HEK293 (cell line): ENCODE data around the gene MGMT.

Source experiments
- CTCF ChIA-PET: fragments of 350-600 bp; formaldehyde crosslinking; extraction: SDS; loops from one replicate; lab custom pipeline; 2021; ENCODE audit warnings: antibody characterized with exemption; lab: Yijun Ruan, JAX
- POLR2A ChIA-PET: fragments of 300-600 bp; formaldehyde crosslinking; extraction: SDS; loops from one replicate; lab custom pipeline; 2020; ENCODE audit warnings: antibody characterized with exemption, inconsistent platforms; lab: Yijun Ruan, JAX
- H3K27ac ChIP-seq: fragments of 200-500 bp; sonication (Bioruptor generic); 2 replicates; pipeline ENCODE4 v1.5.1; 2014; ENCODE audit warnings: low read depth, low read length, control low read depth, inconsistent platforms; ENCODE audit errors: extremely low read depth
- H3K36me3 ChIP-seq, 2 experiments: fragments of 200-500 bp in 1 of 2; sonication (Bioruptor generic) in 1 of 2; 1 replicate in 1 of 2; 2 replicates in 1 of 2; pipeline ENCODE4 v1.5.1; 2014 to 2017; ENCODE audit warnings: inconsistent platforms in 2 of 2, low read length in 2 of 2; ENCODE audit not compliant: control insufficient read depth in 2 of 2, insufficient read depth in 1 of 2
- H3K4me1 ChIP-seq: fragments of 200-500 bp; sonication (Bioruptor generic); 2 replicates; pipeline ENCODE4 v1.5.1; 2014; ENCODE audit warnings: mild to moderate bottlenecking, low read length, inconsistent platforms; ENCODE audit not compliant: control insufficient read depth, insufficient read depth
- H3K4me3 ChIP-seq: 2 replicates; pipeline ENCODE4 v1.5.1; 2011; ENCODE audit warnings: low read depth, mild to moderate bottlenecking, control low read depth, low read length, moderate library complexity
- H3K9me3 ChIP-seq: fragments of 200-500 bp; sonication (Bioruptor generic); 2 replicates; pipeline ENCODE4 v1.5.1; 2014; ENCODE audit warnings: low read depth, low read length, inconsistent platforms; ENCODE audit not compliant: control insufficient read depth, insufficient read depth
- KLF1 ChIP-seq: fragments of 450-650 bp; formaldehyde crosslinking; IDR thresholded peaks from 2 replicates; pipeline ENCODE4 v1.5.1; 2016; ENCODE audit warnings: missing biosample characterization, missing genetic modification characterization
- KLF7 ChIP-seq: fragments of 450-650 bp; formaldehyde crosslinking; IDR thresholded peaks from 2 replicates; pipeline ENCODE4 v1.5.1; 2016; ENCODE audit warnings: missing biosample characterization, missing genetic modification characterization, borderline replicate concordance
- OVOL3 ChIP-seq: fragments of 450-650 bp; formaldehyde crosslinking; IDR thresholded peaks from 2 replicates; pipeline ENCODE4 v1.5.1; 2016; ENCODE audit warnings: missing biosample characterization, missing genetic modification characterization
- SCRT1 ChIP-seq: fragments of 450-650 bp; formaldehyde crosslinking; IDR thresholded peaks from 2 replicates; pipeline ENCODE4 v1.5.1; 2016; ENCODE audit warnings: missing biosample characterization, missing genetic modification characterization, borderline replicate concordance
- SCRT2 ChIP-seq: fragments of 450-650 bp; formaldehyde crosslinking; IDR thresholded peaks from 2 replicates; pipeline ENCODE4 v1.5.1; 2016; ENCODE audit warnings: missing biosample characterization, missing genetic modification characterization
- ZIC2 ChIP-seq: fragments of 450-650 bp; formaldehyde crosslinking; IDR thresholded peaks from 2 replicates; pipeline ENCODE4 v1.5.1; 2016; ENCODE audit warnings: missing biosample characterization, missing genetic modification characterization
- ZNF133 ChIP-seq: fragments of 450-650 bp; formaldehyde crosslinking; IDR thresholded peaks from 2 replicates; pipeline ENCODE4 v1.5.1; 2016; ENCODE audit warnings: missing biosample characterization, missing genetic modification characterization
- ZNF302 ChIP-seq: fragments of 450-650 bp; formaldehyde crosslinking; IDR thresholded peaks from 2 replicates; pipeline ENCODE4 v1.5.1; 2016; ENCODE audit warnings: missing biosample characterization, missing genetic modification characterization, low read depth
- ZNF585B ChIP-seq: fragments of 450-650 bp; formaldehyde crosslinking; IDR thresholded peaks from 2 replicates; pipeline ENCODE4 v1.5.1; 2016; ENCODE audit warnings: missing biosample characterization, missing genetic modification characterization
- ZNF660 ChIP-seq: fragments of 450-650 bp; IDR thresholded peaks from 2 replicates; pipeline ENCODE4 v1.5.1; 2018; ENCODE audit warnings: missing biosample characterization, mild to moderate bottlenecking, missing genetic modification characterization
- ZNF677 ChIP-seq: fragments of 450-650 bp; IDR thresholded peaks from 2 replicates; pipeline ENCODE4 v1.5.0; 2018; ENCODE audit warnings: missing biosample characterization, mild to moderate bottlenecking, missing genetic modification characterization, moderate library complexity
- ZNF791 ChIP-seq: fragments of 450-650 bp; formaldehyde crosslinking; IDR thresholded peaks from 2 replicates; pipeline ENCODE4 v1.5.1; 2016; ENCODE audit warnings: missing biosample characterization, missing genetic modification characterization
- ZNF843 ChIP-seq: fragments of 450-650 bp; formaldehyde crosslinking; IDR thresholded peaks from 2 replicates; pipeline ENCODE4 v1.5.1; 2016; ENCODE audit warnings: missing biosample characterization, missing genetic modification characterization
- TF ChIP-seq, protein P1 (sequence below): fragments of 450-650 bp; formaldehyde crosslinking; IDR thresholded peaks from 2 replicates; pipeline ENCODE4 v1.5.1; 2016; ENCODE audit warnings: missing biosample characterization, missing genetic modification characterization, borderline replicate concordance
- TF ChIP-seq, protein P2 (sequence below): fragments of 450-650 bp; formaldehyde crosslinking; IDR thresholded peaks from 2 replicates; pipeline ENCODE4 v1.5.1; 2017; ENCODE audit warnings: missing biosample characterization, missing genetic modification characterization

MGMT gene

DNA sequence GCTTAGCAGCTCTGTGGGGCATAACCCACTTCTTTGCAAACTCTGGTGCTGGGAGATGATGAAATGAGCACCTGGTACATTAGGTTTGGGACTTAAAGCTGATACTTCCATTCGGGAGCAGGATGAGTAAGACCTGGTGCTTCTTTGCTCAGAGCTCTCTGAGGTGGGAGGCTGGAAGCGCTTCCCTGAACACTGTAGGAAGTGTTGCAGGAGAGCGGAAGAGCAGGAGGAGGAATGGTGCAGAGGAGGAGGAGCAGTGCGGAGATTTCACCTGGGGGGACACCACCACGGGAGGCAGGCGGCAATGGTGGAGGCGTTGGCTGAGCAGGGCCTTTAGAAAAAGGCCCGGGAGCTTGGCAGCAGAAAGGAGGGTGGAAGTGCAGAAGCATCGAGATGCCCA is 142.5 kb downstream of the MGMT start:
- Histone ChIP-seq H3K4me3 (no peak overlapping the region), H3K36me3 (no peaks in the 10 kb centered on the region), H3K27ac (no peak overlapping the region), H3K4me1 (peaks cover 6% of the 10 kb centered on the region), H3K9me3 (no peaks in the 10 kb centered on the region)
- POLR2A ChIA-PET = no interaction called here
- TF ChIP-seq ZIC2 (tag by site-specific recombination) (peak; percentile 9; the same call in 1 of the 2 replicates), SCRT2 (no peak)
- CTCF ChIA-PET = no interaction called here

DNA sequence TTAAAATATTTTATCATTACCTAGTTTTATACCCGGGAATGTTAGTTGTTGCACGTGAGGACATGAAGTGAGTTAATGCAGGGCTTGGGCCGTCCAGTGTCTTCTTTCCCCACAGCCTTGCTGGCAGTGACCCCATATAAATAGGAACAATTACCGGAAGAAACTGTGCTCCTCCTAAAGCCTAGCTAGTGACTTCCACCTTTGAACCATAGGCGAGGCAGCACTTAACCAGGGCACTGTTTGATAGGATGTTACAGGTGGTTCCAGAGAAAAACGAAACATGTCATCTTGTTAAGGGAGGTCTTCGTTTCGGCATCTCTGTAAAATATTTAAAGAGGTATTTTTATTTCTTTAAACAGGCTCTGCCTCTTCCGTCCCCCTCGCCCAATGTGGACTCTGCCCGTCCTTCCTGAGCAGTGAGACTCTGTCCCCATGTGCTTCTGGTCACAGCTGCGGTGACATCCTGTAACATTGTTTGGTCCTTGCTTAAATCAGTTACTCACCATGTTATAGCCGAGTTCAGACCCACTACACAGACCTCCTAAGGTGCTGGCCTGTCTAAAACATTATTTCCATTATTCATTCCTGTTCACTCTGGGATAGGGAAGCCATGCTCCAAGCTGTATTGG is 145.6 kb downstream of the MGMT start:
- POLR2A ChIA-PET = no interaction called here
- TF ChIP-seq ZNF133 (tag by site-specific recombination) (no peak), ZNF585B (tag by site-specific recombination) (no peak), KLF1 (tag by site-specific recombination) (no peak), ZNF660 (tag by site-specific recombination) (no peak), ZNF677 (no peak), OVOL3 (tag by site-specific recombination) (no peak), ZNF843 (tag by site-specific recombination) (no peak), KLF7 (tag by site-specific recombination) (no peak)
- TF ChIP-seq, protein P1, sequence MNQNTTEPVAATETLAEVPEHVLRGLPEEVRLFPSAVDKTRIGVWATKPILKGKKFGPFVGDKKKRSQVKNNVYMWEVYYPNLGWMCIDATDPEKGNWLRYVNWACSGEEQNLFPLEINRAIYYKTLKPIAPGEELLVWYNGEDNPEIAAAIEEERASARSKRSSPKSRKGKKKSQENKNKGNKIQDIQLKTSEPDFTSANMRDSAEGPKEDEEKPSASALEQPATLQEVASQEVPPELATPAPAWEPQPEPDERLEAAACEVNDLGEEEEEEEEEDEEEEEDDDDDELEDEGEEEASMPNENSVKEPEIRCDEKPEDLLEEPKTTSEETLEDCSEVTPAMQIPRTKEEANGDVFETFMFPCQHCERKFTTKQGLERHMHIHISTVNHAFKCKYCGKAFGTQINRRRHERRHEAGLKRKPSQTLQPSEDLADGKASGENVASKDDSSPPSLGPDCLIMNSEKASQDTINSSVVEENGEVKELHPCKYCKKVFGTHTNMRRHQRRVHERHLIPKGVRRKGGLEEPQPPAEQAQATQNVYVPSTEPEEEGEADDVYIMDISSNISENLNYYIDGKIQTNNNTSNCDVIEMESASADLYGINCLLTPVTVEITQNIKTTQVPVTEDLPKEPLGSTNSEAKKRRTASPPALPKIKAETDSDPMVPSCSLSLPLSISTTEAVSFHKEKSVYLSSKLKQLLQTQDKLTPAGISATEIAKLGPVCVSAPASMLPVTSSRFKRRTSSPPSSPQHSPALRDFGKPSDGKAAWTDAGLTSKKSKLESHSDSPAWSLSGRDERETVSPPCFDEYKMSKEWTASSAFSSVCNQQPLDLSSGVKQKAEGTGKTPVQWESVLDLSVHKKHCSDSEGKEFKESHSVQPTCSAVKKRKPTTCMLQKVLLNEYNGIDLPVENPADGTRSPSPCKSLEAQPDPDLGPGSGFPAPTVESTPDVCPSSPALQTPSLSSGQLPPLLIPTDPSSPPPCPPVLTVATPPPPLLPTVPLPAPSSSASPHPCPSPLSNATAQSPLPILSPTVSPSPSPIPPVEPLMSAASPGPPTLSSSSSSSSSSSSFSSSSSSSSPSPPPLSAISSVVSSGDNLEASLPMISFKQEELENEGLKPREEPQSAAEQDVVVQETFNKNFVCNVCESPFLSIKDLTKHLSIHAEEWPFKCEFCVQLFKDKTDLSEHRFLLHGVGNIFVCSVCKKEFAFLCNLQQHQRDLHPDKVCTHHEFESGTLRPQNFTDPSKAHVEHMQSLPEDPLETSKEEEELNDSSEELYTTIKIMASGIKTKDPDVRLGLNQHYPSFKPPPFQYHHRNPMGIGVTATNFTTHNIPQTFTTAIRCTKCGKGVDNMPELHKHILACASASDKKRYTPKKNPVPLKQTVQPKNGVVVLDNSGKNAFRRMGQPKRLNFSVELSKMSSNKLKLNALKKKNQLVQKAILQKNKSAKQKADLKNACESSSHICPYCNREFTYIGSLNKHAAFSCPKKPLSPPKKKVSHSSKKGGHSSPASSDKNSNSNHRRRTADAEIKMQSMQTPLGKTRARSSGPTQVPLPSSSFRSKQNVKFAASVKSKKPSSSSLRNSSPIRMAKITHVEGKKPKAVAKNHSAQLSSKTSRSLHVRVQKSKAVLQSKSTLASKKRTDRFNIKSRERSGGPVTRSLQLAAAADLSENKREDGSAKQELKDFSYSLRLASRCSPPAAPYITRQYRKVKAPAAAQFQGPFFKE (tag by site-specific recombination) = no peak
- H3K4me3 ChIP-seq = no peak overlapping the region
- no peaks in the 10 kb centered on the region for H3K36me3 ChIP-seq
- H3K27ac ChIP-seq = no peak overlapping the region
- H3K4me1 ChIP-seq = no peaks in the 10 kb centered on the region
- H3K9me3 ChIP-seq = no peaks in the 10 kb centered on the region
- CTCF ChIA-PET = no interaction called here

DNA sequence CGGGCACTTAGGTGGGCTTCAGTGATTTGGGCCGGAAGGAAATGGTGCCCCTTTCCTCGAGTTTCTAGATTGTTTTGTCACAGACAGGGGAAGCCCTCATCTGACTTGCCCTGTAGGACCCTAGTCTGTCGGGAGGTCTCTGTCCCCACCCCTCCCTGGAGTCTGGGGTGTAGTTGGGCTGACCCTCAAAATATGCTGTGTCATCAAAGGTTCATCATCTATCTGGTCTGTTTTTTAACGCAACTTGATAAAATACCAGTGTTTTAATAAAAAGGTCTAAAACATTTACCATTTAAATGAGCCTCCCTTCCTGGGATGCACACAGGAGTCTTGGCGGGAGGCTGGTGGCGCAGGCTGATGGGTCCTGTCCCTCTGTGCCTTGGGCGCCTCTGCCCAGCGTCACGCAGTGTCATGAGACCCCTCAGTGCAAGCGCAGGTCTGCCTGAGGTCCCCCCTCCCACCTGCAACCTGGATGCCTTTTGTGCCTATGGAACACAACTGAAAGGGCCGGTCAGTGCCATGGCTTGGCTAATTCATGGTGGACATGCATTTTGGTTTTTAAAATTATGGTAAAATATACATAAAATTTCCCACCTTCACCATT is 146.4 kb downstream of the MGMT start:
- TF ChIP-seq ZNF791 (tag by site-specific recombination) (no peak), SCRT1 (tag by site-specific recombination) (no peak), ZNF302 (tag by site-specific recombination) (no peak)
- TF ChIP-seq, protein P2, sequence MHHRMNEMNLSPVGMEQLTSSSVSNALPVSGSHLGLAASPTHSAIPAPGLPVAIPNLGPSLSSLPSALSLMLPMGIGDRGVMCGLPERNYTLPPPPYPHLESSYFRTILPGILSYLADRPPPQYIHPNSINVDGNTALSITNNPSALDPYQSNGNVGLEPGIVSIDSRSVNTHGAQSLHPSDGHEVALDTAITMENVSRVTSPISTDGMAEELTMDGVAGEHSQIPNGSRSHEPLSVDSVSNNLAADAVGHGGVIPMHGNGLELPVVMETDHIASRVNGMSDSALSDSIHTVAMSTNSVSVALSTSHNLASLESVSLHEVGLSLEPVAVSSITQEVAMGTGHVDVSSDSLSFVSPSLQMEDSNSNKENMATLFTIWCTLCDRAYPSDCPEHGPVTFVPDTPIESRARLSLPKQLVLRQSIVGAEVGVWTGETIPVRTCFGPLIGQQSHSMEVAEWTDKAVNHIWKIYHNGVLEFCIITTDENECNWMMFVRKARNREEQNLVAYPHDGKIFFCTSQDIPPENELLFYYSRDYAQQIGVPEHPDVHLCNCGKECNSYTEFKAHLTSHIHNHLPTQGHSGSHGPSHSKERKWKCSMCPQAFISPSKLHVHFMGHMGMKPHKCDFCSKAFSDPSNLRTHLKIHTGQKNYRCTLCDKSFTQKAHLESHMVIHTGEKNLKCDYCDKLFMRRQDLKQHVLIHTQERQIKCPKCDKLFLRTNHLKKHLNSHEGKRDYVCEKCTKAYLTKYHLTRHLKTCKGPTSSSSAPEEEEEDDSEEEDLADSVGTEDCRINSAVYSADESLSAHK (tag by site-specific recombination) = no peak
- Histone ChIP-seq H3K9me3 (no peaks in the 10 kb centered on the region), H3K4me1 (no peaks in the 10 kb centered on the region), H3K4me3 (no peak overlapping the region), H3K36me3 (no peaks in the 10 kb centered on the region), H3K27ac (no peak overlapping the region)
- ChIA-PET CTCF (no interaction called here), POLR2A (no interaction called here)
